Measurements from ENCODE around the gene ADCYAP1R1. TPM values are rescaled to one million over a fixed set of nuclear protein-coding genes. Genes with fewer than 3 reads are reported as not detected.
A peak's percentile ranks its signal among the peaks of the same experiment; 100 is the strongest.

ADCYAP1R1 gene
- total and polyA plus RNA-seq, 3 donors from 2014 or later: 3.2 to 4.8 (median 4.3) TPM

- no peak overlapping the region for H3K27ac ChIP-seq
- no peak for TF ChIP-seq CTCF (IDR thresholded peaks at IDR 0.05)
- no peak for TF ChIP-seq POLR2A (IDR thresholded peaks at IDR 0.05)
- H3K4me3 ChIP-seq: no peak overlapping the region
- no peaks in the 10 kb centered on the region for H3K9me3 ChIP-seq
- H3K27me3 ChIP-seq: no peaks in the 10 kb centered on the region
- intact Hi-C loops (cut with DNase I; ENCODE audit: low total_unique reads): no loop called here
- H3K36me3 ChIP-seq (ENCODE audit: low read depth, missing control alignments): no peaks in the 10 kb centered on the region
- DNase-seq: peak; percentile 3
- no peaks in the 10 kb centered on the region for H3K4me1 ChIP-seq
- 89 to 90% methylated on average over 5 to 13 of the region's 13 CpGs for WGBS, 2 donors
Observed at GRCh38 chr7:31106303-31107105, 54.4 kb downstream of the ADCYAP1R1 start.

- WGBS, 2 donors: 92 to 95% methylated on average over 11 to 15 of the region's 15 CpGs
- H3K4me3 ChIP-seq: no peak overlapping the region
- no peaks in the 10 kb centered on the region for H3K9me3 ChIP-seq
- no peaks in the 10 kb centered on the region for H3K36me3 ChIP-seq (ENCODE audit: low read depth, missing control alignments)
- TF ChIP-seq POLR2A (IDR thresholded peaks at IDR 0.05) (no peak), CTCF (IDR thresholded peaks at IDR 0.05) (no peak)
- DNase-seq: no peak
- no peaks in the 10 kb centered on the region for H3K27me3 ChIP-seq
- intact Hi-C loops (cut with DNase I; ENCODE audit: low total_unique reads): no loop called here
- no peaks in the 10 kb centered on the region for H3K4me1 ChIP-seq
- H3K27ac ChIP-seq: no peak overlapping the region
Observed at GRCh38 chr7:31107106-31108090, 55.3 kb downstream of the ADCYAP1R1 start.

GRCh38 chr7:31108097-31108657 is 56.1 kb downstream of the ADCYAP1R1 start:
- WGBS, 2 donors: 70 to 80% methylated on average over 1 of the region's 1 CpG
- Histone ChIP-seq H3K4me1 (no peaks in the 10 kb centered on the region), H3K4me3 (no peak overlapping the region), H3K36me3 (ENCODE audit: low read depth, missing control alignments) (no peaks in the 10 kb centered on the region), H3K27ac (no peak overlapping the region), H3K27me3 (no peaks in the 10 kb centered on the region), H3K9me3 (no peaks in the 10 kb centered on the region)
- DNase-seq: no peak
- intact Hi-C loops (cut with DNase I; ENCODE audit: low total_unique reads): no loop called here
- TF ChIP-seq POLR2A (IDR thresholded peaks at IDR 0.05): no peak
- no peak for TF ChIP-seq CTCF (IDR thresholded peaks at IDR 0.05)

GRCh38 chr7:31109751-31110150 is 57.6 kb downstream of the ADCYAP1R1 start:
- Histone ChIP-seq H3K27me3 (no peaks in the 10 kb centered on the region), H3K4me1 (no peaks in the 10 kb centered on the region), H3K4me3 (no peak overlapping the region), H3K36me3 (ENCODE audit: low read depth, missing control alignments) (no peaks in the 10 kb centered on the region), H3K27ac (no peak overlapping the region), H3K9me3 (no peaks in the 10 kb centered on the region)
- no peak for DNase-seq
- WGBS, 2 donors: 83 to 100% methylated on average over 2 to 3 of the region's 3 CpGs
- intact Hi-C loops (cut with DNase I; ENCODE audit: low total_unique reads): no loop called here
- no peak for TF ChIP-seq POLR2A (IDR thresholded peaks at IDR 0.05)
- no peak for TF ChIP-seq CTCF (IDR thresholded peaks at IDR 0.05)
